DMS79 (cell line): Measurements from ENCODE around the gene XAGE5.
"Not testable (repeated sequence)": the region's sequence is repeated elsewhere in the genome, so short reads cannot be mapped to it uniquely, and the experiment has no call there.

ENCODE experiments used
- DNase-seq: peaks from one replicate; lab custom pipeline; 2025; lab: John Stamatoyannopoulos, UW

XAGE5 gene

GRCh38 chrX:52811065-52811625 lies at the start of gene XAGE5:
Gene XAGE5, plus strand, starts transcription at chrX:52811287. Its CDS starts 1,280 bp downstream, at chrX:52812567.
- no peak for DNase-seq

- not testable (repeated sequence) for DNase-seq
Measured at GRCh38 chrX:52765983-52766382, 45.1 kb upstream of the XAGE5 start.

GRCh38 chrX:52773504-52773903 lies 37.6 kb upstream of the XAGE5 start:
- DNase-seq, result not testable (repeated sequence)

GRCh38 chrX:52797327-52797726 lies 13.8 kb upstream of the XAGE5 start, which contains the start of gene SPANXN5:
Gene SPANXN5, minus strand, starts transcription at chrX:52797427. Its CDS starts 79 bp downstream, at chrX:52797348.
- DNase-seq, result not testable (repeated sequence)

GRCh38 chrX:52804876-52805275 lies 6.2 kb upstream of the XAGE5 start:
- not testable (repeated sequence) for DNase-seq

GRCh38 chrX:52819788-52820187 lies 8.7 kb downstream of the XAGE5 start:
- DNase-seq, result no peak

GRCh38 chrX:52821079-52821760 lies 10.1 kb downstream of the XAGE5 start:
- DNase-seq, result no peak

- DNase-seq, result no peak
Measured at GRCh38 chrX:52824608-52825007, 13.5 kb downstream of the XAGE5 start.

- no peak for DNase-seq
Measured at GRCh38 chrX:52830551-52830950, 19.5 kb downstream of the XAGE5 start.

GRCh38 chrX:52839137-52839536 lies 28.1 kb downstream of the XAGE5 start:
- DNase-seq, result no peak

- DNase-seq, result not testable (repeated sequence)
Measured at GRCh38 chrX:52843619-52844018, 32.5 kb downstream of the XAGE5 start.

GRCh38 chrX:52852110-52852860 lies 41.2 kb downstream of the XAGE5 start:
- DNase-seq, result no peak

- not testable (repeated sequence) for DNase-seq
Measured at GRCh38 chrX:52856991-52857525, 46.0 kb downstream of the XAGE5 start.

GRCh38 chrX:52865343-52865998 lies 54.4 kb downstream of the XAGE5 start:
- no peak for DNase-seq
